ENCODE measurements around the gene PALS1.
A peak's percentile ranks its signal among the peaks of the same experiment; 100 is the strongest.

Gene PALS1

DNA sequence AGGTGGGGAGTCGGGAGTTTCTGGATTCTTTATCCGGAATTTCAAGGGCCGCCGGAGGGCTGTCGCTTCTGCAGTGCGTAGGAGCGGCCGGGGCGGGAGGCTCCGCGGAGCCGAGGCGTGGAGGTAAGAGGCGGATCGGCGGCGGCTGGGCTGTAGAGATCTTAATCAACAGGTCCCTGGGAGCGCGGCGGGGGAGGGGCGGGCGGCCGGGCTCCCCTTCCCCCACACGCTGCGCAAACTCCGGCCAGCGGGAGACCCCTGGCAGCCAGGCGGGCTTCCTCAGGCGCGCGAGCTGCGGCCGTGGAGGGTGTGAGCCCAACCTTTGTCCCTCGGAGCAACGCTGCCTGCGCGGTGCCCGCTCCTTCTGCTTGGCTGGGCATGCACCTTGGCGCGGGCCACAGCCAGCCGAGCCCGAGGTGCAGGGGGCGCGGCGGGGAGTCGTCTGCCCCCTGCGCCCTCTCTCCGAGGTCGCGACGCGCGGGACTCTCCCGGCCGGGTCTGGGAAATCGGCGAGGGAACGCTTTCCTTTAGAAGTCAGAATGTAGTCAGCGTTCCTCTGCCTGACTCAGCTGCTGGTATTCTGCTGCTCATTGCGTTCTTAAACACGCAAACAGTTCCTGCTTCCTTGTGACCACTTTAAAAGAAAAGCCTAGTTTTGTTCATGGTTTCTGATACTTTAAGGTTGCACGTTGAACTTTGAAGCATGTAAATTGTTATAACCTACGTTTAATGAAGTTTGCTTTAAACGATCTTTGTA lies at the start of gene PALS1:
Gene PALS1 (plus strand): TSS at position 25 of the 757 bp plus-strand sequence. CDS start 37,736 bp downstream, outside the sequence.
- ChIA-PET CTCF (interaction anchor here (1.0 to 2.5 kb wide), 3 partner anchors 11 to 118 kb away, joined by 3 to 8 read pairs (median 5); partner anchors contain the start of genes ATP6V1D and EIF2S1), POLR2A (interaction anchor here (0.6 kb wide), 1 partner anchor 1666 kb away, joined by 3 read pairs; no protein-coding TSS in a partner anchor)
- TF ChIP-seq, protein P1, sequence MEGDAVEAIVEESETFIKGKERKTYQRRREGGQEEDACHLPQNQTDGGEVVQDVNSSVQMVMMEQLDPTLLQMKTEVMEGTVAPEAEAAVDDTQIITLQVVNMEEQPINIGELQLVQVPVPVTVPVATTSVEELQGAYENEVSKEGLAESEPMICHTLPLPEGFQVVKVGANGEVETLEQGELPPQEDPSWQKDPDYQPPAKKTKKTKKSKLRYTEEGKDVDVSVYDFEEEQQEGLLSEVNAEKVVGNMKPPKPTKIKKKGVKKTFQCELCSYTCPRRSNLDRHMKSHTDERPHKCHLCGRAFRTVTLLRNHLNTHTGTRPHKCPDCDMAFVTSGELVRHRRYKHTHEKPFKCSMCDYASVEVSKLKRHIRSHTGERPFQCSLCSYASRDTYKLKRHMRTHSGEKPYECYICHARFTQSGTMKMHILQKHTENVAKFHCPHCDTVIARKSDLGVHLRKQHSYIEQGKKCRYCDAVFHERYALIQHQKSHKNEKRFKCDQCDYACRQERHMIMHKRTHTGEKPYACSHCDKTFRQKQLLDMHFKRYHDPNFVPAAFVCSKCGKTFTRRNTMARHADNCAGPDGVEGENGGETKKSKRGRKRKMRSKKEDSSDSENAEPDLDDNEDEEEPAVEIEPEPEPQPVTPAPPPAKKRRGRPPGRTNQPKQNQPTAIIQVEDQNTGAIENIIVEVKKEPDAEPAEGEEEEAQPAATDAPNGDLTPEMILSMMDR (IDR thresholded peaks at IDR 0.05; ENCODE audit: control extremely low read depth, extremely low read depth, low read depth, missing control alignments), result no peak
- DNase-seq (ENCODE audit: extremely low spot score), result peak; percentile 32

DNA sequence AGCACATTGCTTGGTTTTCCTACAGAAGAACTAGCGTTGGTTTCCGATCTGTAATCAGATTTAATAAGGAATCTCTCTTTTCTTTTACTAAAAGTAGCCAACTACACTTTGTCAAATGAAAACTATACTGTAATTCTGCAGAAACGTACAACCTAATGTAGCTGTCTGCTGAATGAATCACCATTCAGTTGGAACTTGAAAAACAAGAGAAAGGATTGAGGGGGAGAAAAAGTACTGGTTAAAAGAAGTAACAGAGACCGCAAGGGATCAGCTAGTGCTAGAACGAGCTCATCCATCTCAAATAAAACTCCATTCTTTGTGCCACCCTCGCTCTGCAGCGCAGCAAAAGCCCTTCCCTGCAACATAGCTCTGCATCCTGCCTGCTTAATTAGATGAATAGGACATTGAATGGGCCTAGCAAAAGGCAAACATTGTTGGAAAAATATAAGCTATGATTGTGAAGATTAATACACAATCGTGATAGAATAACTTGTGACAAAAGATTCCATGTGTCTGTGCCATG lies 49.4 kb upstream of the PALS1 start:
- ChIA-PET CTCF (interaction anchor here (1.2 to 2.2 kb wide), 5 partner anchors 14 to 832 kb away, joined by 3 to 7 read pairs (median 3); no protein-coding TSS in a partner anchor), POLR2A (no interaction called here)
- TF ChIP-seq, protein P1 (IDR thresholded peaks at IDR 0.05; ENCODE audit: control extremely low read depth, extremely low read depth, low read depth, missing control alignments), result no peak
- DNase-seq (ENCODE audit: extremely low spot score), result no peak

DNA sequence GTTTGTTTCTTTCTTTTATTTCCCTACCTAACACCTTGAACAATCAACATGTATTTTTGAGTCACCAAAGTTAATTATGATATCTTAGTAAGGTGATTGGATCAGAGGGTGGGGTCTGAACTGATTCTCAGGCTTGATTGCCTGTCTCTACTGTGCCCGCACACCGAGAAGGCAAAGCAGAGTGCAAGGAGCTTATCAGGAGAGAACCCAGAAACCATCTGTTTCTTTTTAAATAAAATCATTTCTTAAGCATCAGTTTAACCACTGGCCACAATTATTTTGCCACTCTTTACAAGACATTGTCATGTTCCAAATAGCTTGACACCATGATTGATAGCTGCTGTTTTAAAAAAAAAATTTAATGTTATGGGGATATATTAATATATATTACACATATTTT lies 48.9 kb upstream of the PALS1 start:
- POLR2A ChIA-PET, result no interaction called here
- CTCF ChIA-PET, result interaction anchor here (1.2 to 2.2 kb wide), 5 partner anchors 13 to 833 kb away, joined by 3 to 7 read pairs (median 3); no protein-coding TSS in a partner anchor
- no peak for DNase-seq (ENCODE audit: extremely low spot score)
- TF ChIP-seq, protein P1 (IDR thresholded peaks at IDR 0.05; ENCODE audit: control extremely low read depth, extremely low read depth, low read depth, missing control alignments), result no peak

DNA sequence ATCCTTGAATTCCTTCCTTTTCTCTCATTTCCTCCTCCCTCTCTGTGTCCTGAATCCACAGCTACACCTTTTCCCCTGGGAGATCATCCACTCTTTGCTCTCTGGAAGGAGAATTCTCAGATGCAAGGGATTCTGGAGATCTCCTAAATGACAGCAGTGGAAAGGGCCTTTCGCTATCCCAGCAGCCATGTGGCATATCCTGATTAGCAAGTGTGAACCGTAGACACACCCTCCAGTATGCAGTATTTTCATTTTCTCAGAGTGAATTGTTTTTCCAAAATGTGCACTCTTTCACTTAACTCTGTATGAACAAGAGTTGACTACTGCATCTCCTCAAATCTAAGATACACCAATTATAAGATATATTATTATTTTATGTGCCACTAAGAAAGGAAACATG lies 46.0 kb upstream of the PALS1 start:
- TF ChIP-seq, protein P1 (IDR thresholded peaks at IDR 0.05; ENCODE audit: control extremely low read depth, extremely low read depth, low read depth, missing control alignments), result no peak
- ChIA-PET CTCF (no interaction called here), POLR2A (no interaction called here)
- no peak for DNase-seq (ENCODE audit: extremely low spot score)

DNA sequence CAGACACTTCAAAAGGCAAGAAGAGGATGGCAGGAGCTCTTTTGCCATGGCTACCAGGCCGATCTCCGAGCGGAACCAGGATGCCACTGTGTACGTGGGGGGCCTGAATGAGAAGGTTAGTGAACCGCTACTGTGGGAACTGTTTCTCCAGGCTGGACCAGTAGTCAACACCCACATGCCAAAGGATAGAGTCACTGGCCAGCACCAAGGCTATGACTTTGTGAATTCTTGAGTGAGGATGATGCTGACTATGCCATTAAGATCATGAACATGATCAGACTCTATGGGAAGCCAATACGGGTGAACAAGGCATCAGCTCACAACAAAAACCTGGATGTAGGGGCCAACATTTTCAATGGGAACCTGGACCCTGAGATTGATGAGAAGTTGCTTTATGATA lies 42.2 kb upstream of the PALS1 start:
- ChIA-PET POLR2A (no interaction called here), CTCF (interaction anchor here (0.7 to 0.9 kb wide), 2 partner anchors 13 to 31 kb away, joined by 3 read pairs; no protein-coding TSS in a partner anchor)
- DNase-seq (ENCODE audit: extremely low spot score), result no peak
- TF ChIP-seq, protein P1 (IDR thresholded peaks at IDR 0.05; ENCODE audit: control extremely low read depth, extremely low read depth, low read depth, missing control alignments), result no peak

DNA sequence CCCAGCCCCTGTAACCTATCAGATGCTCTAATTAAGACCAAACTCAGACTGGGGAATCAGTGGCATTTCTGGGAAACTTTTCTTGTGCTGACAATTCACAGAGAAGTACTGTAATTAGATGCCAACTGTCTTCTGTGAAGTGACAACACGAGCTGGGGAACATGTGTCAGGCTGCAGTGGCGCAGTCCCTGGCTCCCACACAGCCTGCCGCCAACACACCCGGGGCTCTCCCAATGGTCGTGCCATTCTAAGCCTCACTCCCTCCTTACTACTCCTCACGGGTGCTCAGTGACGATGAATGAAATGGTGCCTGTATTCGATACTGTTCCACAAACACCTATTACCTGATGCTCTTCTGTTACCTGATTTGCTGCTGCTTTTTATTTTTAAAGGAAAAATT lies 33.4 kb upstream of the PALS1 start:
- POLR2A ChIA-PET, result no interaction called here

More for the DNA sequence above, 33.4 kb upstream of the PALS1 start:
- CTCF ChIA-PET, result no interaction called here
- no peak for DNase-seq (ENCODE audit: extremely low spot score)
- TF ChIP-seq, protein P1 (IDR thresholded peaks at IDR 0.05; ENCODE audit: control extremely low read depth, extremely low read depth, low read depth, missing control alignments), result no peak
